Activated gamma-delta T cell (primary cell): ENCODE data around the gene FAM237B.

Experiments used
- DNase-seq: peaks from one replicate; lab custom pipeline; 2025; lab: John Stamatoyannopoulos, UW

FAM237B gene

DNA sequence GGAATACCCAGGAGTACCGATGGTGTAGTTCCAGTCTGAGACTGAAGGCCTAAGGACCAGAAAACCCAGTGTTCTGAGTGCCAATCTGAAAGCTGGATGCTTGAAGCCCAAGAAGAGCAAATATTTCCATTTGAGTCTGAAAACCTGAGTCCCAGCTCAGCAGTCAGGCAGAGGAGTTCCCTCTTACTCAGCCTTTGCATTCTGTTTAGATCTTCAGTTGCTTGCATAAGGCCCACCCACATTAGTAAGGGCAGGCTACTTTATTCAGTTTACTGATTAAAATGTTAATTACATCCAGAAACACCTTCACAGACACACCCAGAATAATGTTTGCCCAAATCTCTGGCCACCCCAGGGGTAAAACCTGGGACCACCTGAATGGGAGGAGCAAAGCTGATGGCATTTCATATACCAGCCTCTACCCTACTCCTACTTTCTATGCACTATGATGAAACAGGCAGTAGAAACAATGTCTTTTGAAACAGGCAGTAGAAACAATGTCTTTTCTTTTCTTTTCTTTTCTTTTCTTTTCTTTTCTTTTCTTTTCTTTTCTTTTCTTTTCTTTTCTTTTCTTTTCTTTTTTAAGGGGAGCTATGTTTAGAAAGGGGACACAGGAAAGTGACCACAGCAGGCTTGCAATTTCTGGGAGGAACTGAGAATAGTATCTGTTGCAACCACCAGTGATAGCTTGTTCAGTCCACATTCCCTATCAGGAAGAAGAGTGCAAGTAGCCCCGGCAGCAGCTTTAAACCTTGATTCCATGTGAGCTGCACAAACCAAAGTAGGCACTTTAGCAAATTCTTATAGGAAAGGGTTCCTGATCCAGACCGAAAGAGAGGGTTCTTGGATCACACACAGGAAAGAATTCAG lies 30.6 kb downstream of the FAM237B start:
- DNase-seq = no peak

- no peak for DNase-seq
Observed at GRCh38 chr7:90288154-90288553, 33.0 kb downstream of the FAM237B start.

DNA sequence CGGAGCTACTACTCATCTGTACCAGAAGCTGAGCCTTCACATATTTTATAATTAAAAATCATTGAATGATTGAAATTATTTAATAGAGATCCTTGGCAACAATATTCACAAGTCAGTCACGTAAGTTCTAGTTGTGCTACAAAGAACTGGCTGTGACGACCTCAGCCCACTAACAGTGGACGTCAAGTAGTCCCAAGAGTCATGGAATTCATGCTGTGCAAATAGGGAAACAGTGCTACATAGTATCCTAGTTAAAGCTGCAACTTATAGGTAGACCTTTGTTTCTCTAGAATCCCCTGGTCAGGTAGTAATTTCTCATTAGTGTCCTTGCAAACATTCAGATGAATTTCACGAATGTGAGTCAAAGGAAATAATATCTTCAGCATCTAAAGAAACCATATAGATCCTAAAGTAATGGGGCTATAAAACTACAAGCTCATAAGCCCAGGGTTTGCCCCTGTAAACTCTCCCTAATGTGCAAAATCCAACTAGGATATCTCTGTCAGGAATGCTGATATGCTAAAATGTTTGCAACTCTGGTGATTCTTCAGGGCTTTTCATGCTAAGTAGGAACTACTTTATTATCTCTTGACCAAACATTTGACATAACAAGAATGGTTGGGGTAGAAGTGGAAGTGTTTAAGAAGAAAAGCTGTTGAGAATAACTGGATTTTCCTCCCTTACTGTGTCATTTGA lies 44.9 kb downstream of the FAM237B start:
- DNase-seq = no peak

GRCh38 chr7:90274161-90274560 lies 46.9 kb downstream of the FAM237B start:
- DNase-seq = no peak

- no peak for DNase-seq
Observed at GRCh38 chr7:90272242-90272641, 48.9 kb downstream of the FAM237B start.

- DNase-seq = no peak
Observed at GRCh38 chr7:90271753-90272152, 49.4 kb downstream of the FAM237B start.

GRCh38 chr7:90270431-90271178 lies 50.5 kb downstream of the FAM237B start:
- DNase-seq = no peak

DNA sequence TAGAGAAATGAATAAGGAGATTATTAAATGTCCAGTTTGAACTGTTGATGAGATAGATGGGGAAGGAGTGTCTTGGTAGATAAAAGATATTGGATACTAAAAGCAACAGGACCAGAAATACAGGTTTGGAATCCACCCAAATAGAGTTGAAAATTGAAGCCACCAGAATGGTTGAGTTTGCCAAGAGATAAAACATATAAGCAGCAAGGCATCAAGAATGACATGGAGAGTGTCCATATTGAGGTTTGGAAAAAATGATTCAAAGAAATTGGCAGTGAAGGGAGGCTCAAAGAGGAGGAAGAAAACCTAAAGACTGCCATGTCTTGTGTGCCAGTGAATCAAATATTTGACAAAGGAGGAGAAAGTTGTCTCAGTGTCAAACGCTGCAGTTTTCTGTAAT lies 51.9 kb downstream of the FAM237B start:
- no peak for DNase-seq

GRCh38 chr7:90267263-90267858 lies 53.7 kb downstream of the FAM237B start:
- DNase-seq = no peak

GRCh38 chr7:90266808-90267207 lies 54.3 kb downstream of the FAM237B start:
- no peak for DNase-seq
